WTC11 (cell line): ENCODE results near the gene WDR33.

ENCODE experiments used
- ATF2 ChIP-seq: sonication (generic); formaldehyde crosslinking; IDR thresholded peaks from 2 replicates; pipeline ENCODE4 v1.8.1; 2022; ENCODE audit warnings: low read depth, missing genetic modification reagents, borderline replicate concordance
- CTCF ChIP-seq: fragments of 200-600 bp; IDR thresholded peaks from 2 replicates; pipeline ENCODE4 v1.8.0; 2022; ENCODE audit warnings: antibody characterized with exemption
- ELF4 ChIP-seq: sonication (generic); formaldehyde crosslinking; IDR thresholded peaks from 2 replicates; pipeline ENCODE4 v1.8.1; 2022; ENCODE audit warnings: low read depth, mild to moderate bottlenecking, moderate library complexity, missing genetic modification reagents
- ETV6 ChIP-seq: sonication (generic); formaldehyde crosslinking; IDR thresholded peaks from 2 replicates; pipeline ENCODE4 v1.8.1; 2022; ENCODE audit warnings: mild to moderate bottlenecking, missing genetic modification reagents
- SP1 ChIP-seq: sonication (generic); formaldehyde crosslinking; conservative IDR thresholded peaks from 2 replicates; pipeline ENCODE4 v1.8.1; 2022; ENCODE audit warnings: missing genetic modification reagents
- ZNF512 ChIP-seq: sonication (generic); formaldehyde crosslinking; IDR thresholded peaks from 2 replicates; pipeline ENCODE4 v1.8.1; 2022; ENCODE audit warnings: missing genetic modification reagents, borderline replicate concordance

GRCh38 chr2:127790694-127791529, 20.1 kb downstream of the WDR33 start:
- TF ChIP-seq CTCF, result no peak
- TF ChIP-seq ETV6 (CRISPR knock-in tag), result no peak
- no peak for TF ChIP-seq ZNF512 (CRISPR knock-in tag)
- no peak for TF ChIP-seq SP1 (CRISPR knock-in tag)
- TF ChIP-seq ELF4 (CRISPR knock-in tag), result no peak
- TF ChIP-seq ATF2 (CRISPR knock-in tag), result no peak
